Upper lobe of right lung (tissue), 1 donor: Measurements from ENCODE around the gene SLC10A3. TPM values are rescaled to one million over a fixed set of nuclear protein-coding genes. Genes with fewer than 3 reads are reported as not detected.

ENCODE experiments used
- ATAC-seq: fragments of 200-7000 bp; cut with Tn5 transposase; one replicate; pipeline ENCODE4 v1.9.1; 2020; ENCODE audit warnings: mild to moderate bottlenecking, moderate library complexity
- DNase-seq: peaks from one replicate; pipeline ENCODE4 v3.0.0-alpha.2; 2020
- H3K27ac ChIP-seq: fragments of 200-600 bp; one replicate; pipeline ENCODE4 v1.8.0; 2022
- H3K27me3 ChIP-seq: fragments of 200-600 bp; one replicate; pipeline ENCODE4 v1.8.0; 2022; ENCODE audit warnings: mild to moderate bottlenecking
- H3K36me3 ChIP-seq: fragments of 200-600 bp; one replicate; pipeline ENCODE4 v1.8.0; 2022
- H3K4me1 ChIP-seq: fragments of 200-600 bp; one replicate; pipeline ENCODE4 v1.8.0; 2022
- H3K4me3 ChIP-seq: fragments of 200-600 bp; one replicate; pipeline ENCODE4 v1.8.0; 2022; ENCODE audit warnings: mild to moderate bottlenecking
- H3K9me3 ChIP-seq: fragments of 200-600 bp; one replicate; pipeline ENCODE4 v1.8.0; 2022
- intact Hi-C: fragments of 100-400 bp; cut with DNase I; formaldehyde crosslinking; loops from one replicate; pipeline ENCODE4 v1.11.0; 2022
- total RNA-seq: library from RNA; stranded (reverse); fragmentation: NEBNext Ultra II Directional; extraction: Animal tissue kit (Norgen Biotek cat#: 25700); gene quantifications from one replicate; pipeline ENCODE4 v1.2.1, GENCODE V29; 2021
- TF ChIP-seq, protein P1 (sequence below): fragments of 200-600 bp; IDR thresholded peaks from one replicate; pipeline ENCODE4 v1.8.0; 2022; ENCODE audit warnings: antibody characterized with exemption
- donor health status: DM: no; HTN: yes; CAD: no; lungs with severe emphysema.

The SLC10A3 gene
- total RNA-seq, 1 donor from 2014 or later = 23.7 TPM

GRCh38 chrX:154458116-154458953 lies 32.1 kb downstream of the SLC10A3 start, which contains the start of gene PLXNA3:
TSS of gene PLXNA3 (plus strand) at chrX:154458281. CDS start at chrX:154460184, 1,903 bp downstream.
- peak within 1 kb of the TSS; percentile 24 for H3K27ac ChIP-seq
- H3K27me3 ChIP-seq = no peaks in the 10 kb centered on the region
- DNase-seq (peak; percentile 78), ATAC-seq (peak; percentile 85)
- intact Hi-C loops = no loop called here
- peak within 1 kb of the TSS; percentile 64 for H3K4me3 ChIP-seq
- H3K9me3 ChIP-seq = no peaks in the 10 kb centered on the region
- H3K4me1 ChIP-seq = no peaks in the 10 kb centered on the region
- H3K36me3 ChIP-seq = no peaks in the 10 kb centered on the region
- TF ChIP-seq, protein P1, sequence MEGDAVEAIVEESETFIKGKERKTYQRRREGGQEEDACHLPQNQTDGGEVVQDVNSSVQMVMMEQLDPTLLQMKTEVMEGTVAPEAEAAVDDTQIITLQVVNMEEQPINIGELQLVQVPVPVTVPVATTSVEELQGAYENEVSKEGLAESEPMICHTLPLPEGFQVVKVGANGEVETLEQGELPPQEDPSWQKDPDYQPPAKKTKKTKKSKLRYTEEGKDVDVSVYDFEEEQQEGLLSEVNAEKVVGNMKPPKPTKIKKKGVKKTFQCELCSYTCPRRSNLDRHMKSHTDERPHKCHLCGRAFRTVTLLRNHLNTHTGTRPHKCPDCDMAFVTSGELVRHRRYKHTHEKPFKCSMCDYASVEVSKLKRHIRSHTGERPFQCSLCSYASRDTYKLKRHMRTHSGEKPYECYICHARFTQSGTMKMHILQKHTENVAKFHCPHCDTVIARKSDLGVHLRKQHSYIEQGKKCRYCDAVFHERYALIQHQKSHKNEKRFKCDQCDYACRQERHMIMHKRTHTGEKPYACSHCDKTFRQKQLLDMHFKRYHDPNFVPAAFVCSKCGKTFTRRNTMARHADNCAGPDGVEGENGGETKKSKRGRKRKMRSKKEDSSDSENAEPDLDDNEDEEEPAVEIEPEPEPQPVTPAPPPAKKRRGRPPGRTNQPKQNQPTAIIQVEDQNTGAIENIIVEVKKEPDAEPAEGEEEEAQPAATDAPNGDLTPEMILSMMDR = no peak

- peak; percentile 83 for ATAC-seq
- intact Hi-C loops = no loop called here
- DNase-seq = peak; percentile 78
Measured at GRCh38 chrX:154457491-154458115, 32.8 kb downstream of the SLC10A3 start.

DNA sequence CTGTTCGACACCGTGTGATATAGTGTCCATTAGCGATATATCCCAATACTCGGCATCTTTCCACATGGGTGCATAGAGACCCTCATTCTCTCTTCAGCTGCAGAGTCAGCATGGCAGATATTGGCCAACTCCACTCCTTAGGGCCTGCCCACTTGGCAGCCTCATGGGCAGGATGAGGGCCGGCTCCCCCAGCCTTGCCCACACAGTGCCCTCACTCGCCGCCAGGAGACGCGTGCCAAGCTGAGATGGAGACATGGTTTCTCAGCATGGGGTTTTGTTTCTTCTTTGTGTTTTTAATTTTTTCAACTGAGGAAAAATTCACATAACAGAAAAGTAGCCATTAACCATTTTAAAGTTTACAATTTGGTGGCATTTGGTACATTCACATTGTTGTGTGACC lies 37.6 kb downstream of the SLC10A3 start:
- H3K9me3 ChIP-seq = no peaks in the 10 kb centered on the region
- no peak for DNase-seq
- intact Hi-C loops = no loop called here
- no peak overlapping the region for H3K4me3 ChIP-seq
- TF ChIP-seq, protein P1 = no peak
- H3K27me3 ChIP-seq = no peaks in the 10 kb centered on the region
- ATAC-seq = no peak
- no peak overlapping the region for H3K27ac ChIP-seq
- peaks cover 5% of the 10 kb centered on the region for H3K36me3 ChIP-seq
- no peaks in the 10 kb centered on the region for H3K4me1 ChIP-seq

More at GRCh38 chrX:154457491-154458115, 32.8 kb downstream of the SLC10A3 start:
- Histone ChIP-seq H3K27me3 (no peaks in the 10 kb centered on the region), H3K36me3 (no peaks in the 10 kb centered on the region), H3K4me3 (peak overlapping the region; percentile 51), H3K27ac (peak overlapping the region; percentile 24), H3K9me3 (no peaks in the 10 kb centered on the region), H3K4me1 (no peaks in the 10 kb centered on the region)
- TF ChIP-seq, protein P1 = no peak

- intact Hi-C loops = no loop called here
- TF ChIP-seq, protein P1 = no peak
- H3K4me1 ChIP-seq = peaks cover 3% of the 10 kb centered on the region
- H3K36me3 ChIP-seq = peaks cover 5% of the 10 kb centered on the region
- no peak overlapping the region for H3K4me3 ChIP-seq
- ATAC-seq (no peak), DNase-seq (no peak)
- no peak overlapping the region for H3K27ac ChIP-seq
- no peaks in the 10 kb centered on the region for H3K9me3 ChIP-seq
- no peaks in the 10 kb centered on the region for H3K27me3 ChIP-seq
Measured at GRCh38 chrX:154450312-154450711, 40.1 kb downstream of the SLC10A3 start.

DNA sequence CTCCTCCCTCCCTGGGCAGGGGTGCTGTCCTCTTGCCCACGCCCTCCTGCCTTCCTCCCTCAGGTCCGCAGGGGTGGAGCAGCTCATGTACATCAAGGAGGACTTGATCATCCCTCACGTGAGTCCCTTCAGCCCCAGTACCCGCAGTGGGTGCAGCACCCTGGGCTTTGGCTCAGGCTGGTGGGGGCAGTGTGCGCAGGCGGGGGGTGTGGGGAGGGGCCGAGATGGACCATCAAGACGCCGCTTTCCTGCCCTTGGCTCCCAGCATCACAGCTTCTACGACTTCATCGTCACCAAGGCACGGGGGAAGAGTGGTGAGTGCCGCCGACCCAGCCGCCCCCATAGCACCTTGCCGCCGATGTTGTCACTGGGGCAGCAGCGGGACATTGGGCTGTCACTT lies 40.8 kb downstream of the SLC10A3 start:
- ATAC-seq (no peak), DNase-seq (no peak)
- no peaks in the 10 kb centered on the region for H3K27me3 ChIP-seq
- H3K27ac ChIP-seq = no peak overlapping the region
- no peak overlapping the region for H3K4me3 ChIP-seq
- intact Hi-C loops = no loop called here
- peaks cover 5% of the 10 kb centered on the region for H3K36me3 ChIP-seq
- peaks cover 10% of the 10 kb centered on the region for H3K4me1 ChIP-seq
- TF ChIP-seq, protein P1 = no peak
- H3K9me3 ChIP-seq = no peaks in the 10 kb centered on the region
